GM13976 (cell line): ENCODE results near the gene ANK3.
A peak's percentile ranks its signal among the peaks of the same experiment; 100 is the strongest.

Experiments used
- DNase-seq: peaks from one replicate; pipeline ENCODE4 v3.0.0; 2012; ENCODE audit warnings: low spot score
- in situ Hi-C: fragments of 300-500 bp; cut with MboI; formaldehyde crosslinking; loops from one replicate; pipeline ENCODE4 v1.12.0; 2022; ENCODE audit warnings: low sequenced_read_pairs, mixed read lengths, inconsistent platforms; ENCODE audit not compliant: unreplicated experiment
- TF ChIP-seq, protein P1 (sequence below): IDR thresholded peaks from 2 replicates; pipeline ENCODE4 v1.5.1; 2012; ENCODE audit warnings: borderline replicate concordance, mild to moderate bottlenecking; ENCODE audit not compliant: insufficient read depth; ENCODE audit errors: extremely low read depth, missing control alignments, control extremely low read depth

ANK3 gene

DNA sequence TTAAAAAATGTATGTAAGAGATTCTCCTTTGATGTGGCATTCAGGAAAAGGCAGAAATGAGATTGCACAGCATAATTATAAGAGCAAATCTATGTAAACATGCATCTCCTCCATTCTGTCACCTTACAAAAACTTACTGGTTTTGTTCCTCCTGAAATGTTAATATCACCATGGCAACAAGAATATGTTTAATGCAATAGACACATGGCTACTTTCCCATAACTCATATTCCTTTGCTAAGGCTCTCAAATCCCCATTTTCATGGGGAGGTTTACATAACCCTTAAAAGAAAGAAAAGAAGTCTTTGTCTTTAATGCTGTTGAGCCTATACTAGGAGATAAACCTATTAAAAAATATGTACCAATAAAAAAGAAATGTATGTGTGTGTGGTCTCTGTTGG lies 136.2 kb downstream of the ANK3 start:
- in situ Hi-C loops = no loop called here
- no peak for DNase-seq
- TF ChIP-seq, protein P1, sequence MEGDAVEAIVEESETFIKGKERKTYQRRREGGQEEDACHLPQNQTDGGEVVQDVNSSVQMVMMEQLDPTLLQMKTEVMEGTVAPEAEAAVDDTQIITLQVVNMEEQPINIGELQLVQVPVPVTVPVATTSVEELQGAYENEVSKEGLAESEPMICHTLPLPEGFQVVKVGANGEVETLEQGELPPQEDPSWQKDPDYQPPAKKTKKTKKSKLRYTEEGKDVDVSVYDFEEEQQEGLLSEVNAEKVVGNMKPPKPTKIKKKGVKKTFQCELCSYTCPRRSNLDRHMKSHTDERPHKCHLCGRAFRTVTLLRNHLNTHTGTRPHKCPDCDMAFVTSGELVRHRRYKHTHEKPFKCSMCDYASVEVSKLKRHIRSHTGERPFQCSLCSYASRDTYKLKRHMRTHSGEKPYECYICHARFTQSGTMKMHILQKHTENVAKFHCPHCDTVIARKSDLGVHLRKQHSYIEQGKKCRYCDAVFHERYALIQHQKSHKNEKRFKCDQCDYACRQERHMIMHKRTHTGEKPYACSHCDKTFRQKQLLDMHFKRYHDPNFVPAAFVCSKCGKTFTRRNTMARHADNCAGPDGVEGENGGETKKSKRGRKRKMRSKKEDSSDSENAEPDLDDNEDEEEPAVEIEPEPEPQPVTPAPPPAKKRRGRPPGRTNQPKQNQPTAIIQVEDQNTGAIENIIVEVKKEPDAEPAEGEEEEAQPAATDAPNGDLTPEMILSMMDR = no peak

GRCh38 chr10:60252688-60253087 lies 137.0 kb downstream of the ANK3 start:
- DNase-seq = no peak
- in situ Hi-C loops = no loop called here
- TF ChIP-seq, protein P1 = no peak

DNA sequence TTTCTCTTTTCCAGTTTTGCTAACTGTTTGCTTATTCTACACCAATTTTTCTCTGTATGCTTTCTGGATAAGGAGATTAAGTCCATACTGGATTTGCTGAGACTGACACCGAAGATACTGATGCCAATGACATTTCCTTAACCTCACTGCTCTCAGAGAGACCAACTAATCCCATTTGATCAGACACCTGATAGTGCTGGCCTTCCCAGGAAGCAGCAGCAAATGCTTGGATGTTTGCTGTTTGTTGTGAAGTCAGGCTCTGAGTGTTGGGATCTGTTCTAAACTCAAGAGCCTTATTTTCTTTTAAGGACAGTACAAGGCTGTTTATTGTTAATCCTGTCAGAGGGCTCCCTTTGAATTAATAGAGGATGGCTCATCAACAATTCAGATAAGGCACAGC lies 143.3 kb downstream of the ANK3 start:
- no peak for DNase-seq
- in situ Hi-C loops = no loop called here
- TF ChIP-seq, protein P1 = no peak

- no peak for DNase-seq
- in situ Hi-C loops = loop anchor here (10.0 kb wide), 1 partner anchor 196 kb away; no protein-coding TSS in a partner anchor
- TF ChIP-seq, protein P1 = no peak
Measured at GRCh38 chr10:60239228-60239627, 150.4 kb downstream of the ANK3 start.

DNA sequence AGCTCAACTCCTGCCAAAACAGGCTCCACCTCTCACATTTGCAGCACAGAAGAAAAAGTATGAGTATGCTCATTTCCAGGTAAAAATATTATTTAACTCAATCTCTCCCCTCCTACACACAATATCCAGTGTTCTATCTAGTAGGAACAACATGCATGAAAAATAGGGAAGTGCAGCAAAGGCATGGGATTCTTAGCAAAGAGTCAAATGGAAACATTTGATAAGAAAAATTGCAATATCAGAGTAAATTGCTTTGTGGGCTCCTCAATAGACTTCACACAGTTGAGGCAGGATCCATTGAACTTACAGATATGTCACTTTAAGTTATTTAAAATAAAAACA lies 150.9 kb downstream of the ANK3 start:
- no peak for DNase-seq
- TF ChIP-seq, protein P1 = no peak
- in situ Hi-C loops = loop anchor here (10.0 kb wide), 1 partner anchor 196 kb away; no protein-coding TSS in a partner anchor

DNA sequence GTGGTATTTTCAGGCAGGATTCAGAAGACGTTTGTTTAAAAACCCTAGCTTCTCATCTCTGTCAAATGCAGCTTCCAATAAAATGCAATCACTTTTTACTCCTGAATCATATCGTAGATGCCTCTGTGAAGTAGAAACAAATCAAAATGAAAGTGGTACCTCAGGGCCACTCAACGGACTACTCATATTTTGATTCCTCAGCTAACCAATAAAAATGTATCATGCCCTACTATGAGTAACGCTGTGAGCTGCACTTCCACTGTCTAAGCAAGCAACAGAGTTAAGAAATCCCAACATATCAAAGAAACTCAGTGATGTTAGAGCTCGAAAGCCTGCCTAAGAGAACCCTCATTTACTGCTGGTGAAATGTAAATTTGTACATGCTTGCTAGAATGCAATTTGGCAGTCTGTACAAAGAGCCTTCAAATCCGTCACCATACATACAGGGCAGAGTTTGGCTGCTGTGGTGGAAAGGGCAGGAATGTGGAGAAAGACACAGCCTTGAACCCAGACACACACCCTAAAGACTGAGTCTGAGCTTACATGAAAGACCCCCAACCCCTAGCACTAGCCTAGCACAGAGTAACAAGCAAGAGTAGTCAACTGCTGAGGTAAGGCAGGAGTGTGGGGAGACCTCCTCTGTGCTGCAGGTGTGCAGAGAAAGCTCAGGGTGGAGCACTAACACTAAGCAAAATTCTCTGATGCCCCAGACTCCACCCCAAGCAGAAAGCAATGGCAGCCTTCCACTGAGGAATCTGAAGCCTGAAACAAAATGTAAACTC lies 151.5 kb downstream of the ANK3 start:
- peak; percentile 37 for DNase-seq
- TF ChIP-seq, protein P1 = peak; percentile 30
- in situ Hi-C loops = loop anchor here (10.0 kb wide), 1 partner anchor 197 kb away; no protein-coding TSS in a partner anchor
